Measurements from ENCODE around the gene SH3RF3. TPM values are rescaled to one million over a fixed set of nuclear protein-coding genes. Genes with fewer than 3 reads are reported as not detected.

SH3RF3 gene
- total RNA-seq, 2 experiments from 2014 or later: 1.4 TPM

DNA sequence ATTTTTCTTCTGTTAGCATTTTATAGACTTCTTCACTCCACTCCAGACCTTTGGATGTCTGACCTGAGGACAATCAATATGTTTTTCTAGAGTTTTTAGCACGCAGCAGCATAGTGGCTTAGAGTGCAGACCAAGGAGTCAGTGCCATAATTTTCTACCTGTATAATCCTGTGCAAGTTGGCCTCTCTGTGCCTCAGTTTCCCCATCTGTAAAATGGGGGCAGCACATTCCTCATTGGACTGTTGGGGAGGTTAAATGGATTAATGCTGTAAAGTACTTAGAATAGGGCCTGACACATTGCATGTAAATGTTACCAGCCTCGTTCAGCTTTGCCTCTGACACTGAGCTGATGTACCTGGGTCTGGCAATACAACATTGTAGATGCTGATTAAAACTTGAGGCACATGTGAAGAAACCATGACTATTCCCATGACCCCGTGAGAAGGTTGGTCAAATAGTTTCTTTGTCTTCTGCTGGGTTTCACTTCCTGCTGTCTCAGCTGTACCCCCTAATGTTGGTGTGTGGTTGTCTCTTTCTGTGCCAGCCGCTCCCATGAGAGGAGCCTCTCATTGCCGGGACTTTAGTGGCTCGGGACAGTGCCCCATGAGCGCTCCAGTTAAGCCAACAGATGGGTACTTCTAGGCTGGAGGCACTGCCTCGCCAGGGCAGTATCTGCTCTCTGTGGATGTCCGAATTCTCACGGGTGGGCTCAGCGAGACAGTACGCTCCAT lies 125.3 kb downstream of the SH3RF3 start:
- DNase-seq (no peak), ATAC-seq (no peak)
- Mint-ChIP-seq H3K27ac (no peak overlapping the region), H3K36me3 (ENCODE audit: low read depth) (no peaks in the 10 kb centered on the region), H3K4me3 (no peak overlapping the region), H3K4me1 (no peaks in the 10 kb centered on the region), H3K9me3 (ENCODE audit: low read depth) (no peaks in the 10 kb centered on the region), H3K27me3 (no peaks in the 10 kb centered on the region)
- intact Hi-C loops (cut with DNase I, micrococcal nuclease): loop anchor here in 1 of 2 experiments (5.0 kb wide), 1 partner anchor 282 kb away; no protein-coding TSS in a partner anchor
- ChIA-PET CTCF (interaction anchor here (0.7 kb wide), 1 partner anchor 251 kb away, joined by 3 read pairs; no protein-coding TSS in a partner anchor), POLR2A (no interaction called here)

- ATAC-seq: no peak
- ChIA-PET POLR2A (no interaction called here), CTCF (no interaction called here)
- Mint-ChIP-seq H3K4me1 (no peaks in the 10 kb centered on the region), H3K36me3 (ENCODE audit: low read depth) (no peaks in the 10 kb centered on the region), H3K27ac (no peak overlapping the region), H3K27me3 (no peaks in the 10 kb centered on the region), H3K9me3 (ENCODE audit: low read depth) (no peaks in the 10 kb centered on the region), H3K4me3 (no peak overlapping the region)
- no peak for DNase-seq
- intact Hi-C loops (cut with DNase I, micrococcal nuclease): no loop called here
Observed at GRCh38 chr2:109255654-109256053, 126.6 kb downstream of the SH3RF3 start.

GRCh38 chr2:109256111-109256510 lies 127.1 kb downstream of the SH3RF3 start:
- ChIA-PET POLR2A (no interaction called here), CTCF (interaction anchor here (1.2 kb wide), 1 partner anchor 11 kb away, joined by 4 read pairs; no protein-coding TSS in a partner anchor)
- Mint-ChIP-seq H3K27me3 (no peaks in the 10 kb centered on the region), H3K4me3 (no peak overlapping the region), H3K4me1 (no peaks in the 10 kb centered on the region), H3K36me3 (ENCODE audit: low read depth) (no peaks in the 10 kb centered on the region), H3K27ac (no peak overlapping the region), H3K9me3 (ENCODE audit: low read depth) (no peaks in the 10 kb centered on the region)
- DNase-seq: no peak
- intact Hi-C loops (cut with DNase I, micrococcal nuclease): no loop called here
- no peak for ATAC-seq

DNA sequence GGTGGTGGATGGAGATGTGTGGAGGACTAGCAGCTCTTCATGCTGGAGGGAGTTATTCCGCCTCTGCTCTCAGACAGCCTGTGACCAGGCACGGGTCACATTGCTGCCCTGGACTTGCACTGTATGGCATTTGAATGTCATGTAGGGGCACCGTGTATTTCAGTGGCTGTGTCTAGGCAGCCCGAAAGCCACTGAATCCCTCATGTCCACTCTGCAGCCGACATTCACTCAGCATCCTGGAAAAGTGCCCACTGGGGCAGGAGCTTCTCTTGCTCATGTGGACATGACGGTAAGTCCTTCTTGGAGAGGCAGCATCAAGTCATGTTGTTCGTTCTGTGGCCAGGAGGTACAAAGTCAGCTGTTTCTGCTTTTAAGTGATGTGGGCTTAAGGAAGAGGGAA lies 127.9 kb downstream of the SH3RF3 start:
- Mint-ChIP-seq H3K36me3 (ENCODE audit: low read depth) (no peaks in the 10 kb centered on the region), H3K4me1 (no peaks in the 10 kb centered on the region), H3K4me3 (no peak overlapping the region), H3K27ac (no peak overlapping the region), H3K9me3 (ENCODE audit: low read depth) (no peaks in the 10 kb centered on the region), H3K27me3 (no peaks in the 10 kb centered on the region)
- intact Hi-C loops (cut with DNase I, micrococcal nuclease): no loop called here
- DNase-seq: no peak
- ChIA-PET CTCF (interaction anchor here (1.2 to 1.7 kb wide), 2 partner anchors 12 to 253 kb away, joined by 4 read pairs; no protein-coding TSS in a partner anchor), POLR2A (no interaction called here)
- no peak for ATAC-seq

GRCh38 chr2:109257653-109258052 lies 128.6 kb downstream of the SH3RF3 start:
- no peak overlapping the region for H3K27ac Mint-ChIP-seq
- intact Hi-C loops (cut with DNase I, micrococcal nuclease): no loop called here
- H3K9me3 Mint-ChIP-seq (ENCODE audit: low read depth): no peaks in the 10 kb centered on the region
- DNase-seq (no peak), ATAC-seq (no peak)
- H3K4me1 Mint-ChIP-seq: no peaks in the 10 kb centered on the region
- H3K36me3 Mint-ChIP-seq (ENCODE audit: low read depth): no peaks in the 10 kb centered on the region
- H3K4me3 Mint-ChIP-seq: no peak overlapping the region
- no peaks in the 10 kb centered on the region for H3K27me3 Mint-ChIP-seq
- ChIA-PET POLR2A (no interaction called here), CTCF (interaction anchor here (1.7 kb wide), 1 partner anchor 252 kb away, joined by 4 read pairs; no protein-coding TSS in a partner anchor)

DNA sequence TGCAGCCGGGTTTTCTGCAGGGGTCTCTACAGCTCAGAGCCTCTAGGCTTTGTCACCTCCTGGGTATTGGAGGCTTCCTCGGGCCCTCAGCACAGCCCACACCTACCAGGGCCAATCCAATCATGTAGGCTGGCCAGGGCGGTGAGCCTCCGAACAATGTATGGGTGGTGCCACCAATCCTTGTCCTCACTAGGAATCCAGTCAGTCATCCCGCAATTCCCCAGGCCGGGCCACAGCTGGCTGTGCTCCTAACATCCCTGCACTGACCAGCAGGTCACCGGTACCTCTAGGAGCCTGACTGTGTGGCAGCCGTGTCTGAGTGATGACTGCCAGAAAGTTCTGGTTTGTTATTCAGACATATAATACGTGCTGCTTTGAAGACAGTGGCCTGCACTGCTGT lies 129.4 kb downstream of the SH3RF3 start:
- Mint-ChIP-seq H3K9me3 (ENCODE audit: low read depth) (no peaks in the 10 kb centered on the region), H3K27ac (no peak overlapping the region), H3K4me1 (no peaks in the 10 kb centered on the region), H3K27me3 (no peaks in the 10 kb centered on the region), H3K4me3 (no peak overlapping the region), H3K36me3 (ENCODE audit: low read depth) (no peaks in the 10 kb centered on the region)
- DNase-seq (no peak), ATAC-seq (no peak)
- POLR2A ChIA-PET: no interaction called here
- intact Hi-C loops (cut with DNase I, micrococcal nuclease): no loop called here
- CTCF ChIA-PET: no interaction called here

- H3K27me3 Mint-ChIP-seq: no peaks in the 10 kb centered on the region
- ATAC-seq: no peak
- no peak overlapping the region for H3K4me3 Mint-ChIP-seq
- no peaks in the 10 kb centered on the region for H3K4me1 Mint-ChIP-seq
- ChIA-PET POLR2A (no interaction called here), CTCF (no interaction called here)
- H3K36me3 Mint-ChIP-seq (ENCODE audit: low read depth): no peaks in the 10 kb centered on the region
- no peak overlapping the region for H3K27ac Mint-ChIP-seq
- no peaks in the 10 kb centered on the region for H3K9me3 Mint-ChIP-seq (ENCODE audit: low read depth)
- no peak for DNase-seq
- intact Hi-C loops (cut with DNase I, micrococcal nuclease): no loop called here
Observed at GRCh38 chr2:109258905-109259540, 130.0 kb downstream of the SH3RF3 start.

DNA sequence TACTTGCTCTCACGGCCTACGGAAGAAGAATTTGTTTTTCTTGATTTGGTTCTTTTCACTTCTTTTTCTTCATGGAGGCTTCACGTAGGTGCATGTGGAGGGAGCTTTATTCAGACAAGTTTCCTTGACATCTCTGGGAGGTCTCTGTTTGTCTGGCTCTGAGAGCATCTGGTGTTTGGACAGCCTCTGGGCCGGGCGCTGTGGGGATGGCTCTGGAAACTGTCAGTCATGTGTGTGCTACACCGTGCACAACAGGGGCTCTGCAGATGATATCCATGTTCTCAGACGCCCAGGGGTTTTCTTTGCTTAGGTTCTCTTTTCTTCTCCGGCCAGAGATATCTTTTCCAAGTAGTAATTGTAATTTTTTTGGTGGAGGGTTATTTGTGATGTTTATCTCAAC lies 130.7 kb downstream of the SH3RF3 start:
- no peaks in the 10 kb centered on the region for H3K36me3 Mint-ChIP-seq (ENCODE audit: low read depth)
- H3K4me3 Mint-ChIP-seq: no peak overlapping the region
- ChIA-PET CTCF (no interaction called here), POLR2A (no interaction called here)
- ATAC-seq (no peak), DNase-seq (no peak)
- H3K9me3 Mint-ChIP-seq (ENCODE audit: low read depth): no peaks in the 10 kb centered on the region
- no peaks in the 10 kb centered on the region for H3K4me1 Mint-ChIP-seq
- intact Hi-C loops (cut with DNase I, micrococcal nuclease): no loop called here
- H3K27ac Mint-ChIP-seq: no peak overlapping the region
- no peaks in the 10 kb centered on the region for H3K27me3 Mint-ChIP-seq

DNA sequence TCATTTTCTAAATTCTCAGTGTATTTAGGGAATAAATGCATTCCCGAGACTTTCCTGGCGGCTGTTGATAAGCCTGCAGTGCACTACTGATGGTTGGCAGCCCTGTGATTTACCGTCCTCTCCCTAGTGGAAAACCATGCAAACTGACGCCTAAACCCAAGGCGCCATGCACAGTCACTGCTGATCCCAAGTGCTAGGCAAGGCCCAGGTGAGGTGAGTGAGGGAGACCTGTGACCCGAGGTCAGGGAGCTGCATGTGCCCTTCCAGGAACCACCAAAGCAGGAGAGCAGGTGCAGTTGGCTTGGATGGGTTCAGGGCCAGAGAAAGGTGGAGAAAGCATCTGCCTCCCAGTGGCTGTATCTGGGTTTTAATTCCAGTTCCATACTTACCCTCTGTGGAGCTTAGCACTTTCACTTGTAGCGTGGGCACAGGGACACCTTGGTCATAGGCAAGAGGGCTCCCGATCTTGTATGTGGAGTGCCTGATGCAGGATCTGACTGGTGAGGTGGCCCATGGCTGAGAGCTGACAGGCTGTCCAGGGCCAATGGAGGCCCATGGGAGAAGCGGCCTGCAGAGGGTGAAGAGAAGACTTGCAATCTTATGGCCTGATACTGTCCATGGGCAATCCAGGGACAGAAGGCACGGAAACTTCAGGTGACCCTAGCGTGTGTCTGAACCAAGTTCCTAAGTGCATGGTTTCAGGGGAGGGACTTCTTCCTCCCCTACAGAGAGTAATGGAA lies 131.3 kb downstream of the SH3RF3 start:
- intact Hi-C loops (cut with DNase I, micrococcal nuclease): no loop called here
- ChIA-PET CTCF (no interaction called here), POLR2A (no interaction called here)
- Mint-ChIP-seq H3K4me1 (no peaks in the 10 kb centered on the region), H3K36me3 (ENCODE audit: low read depth) (no peaks in the 10 kb centered on the region), H3K27me3 (no peaks in the 10 kb centered on the region), H3K4me3 (no peak overlapping the region), H3K27ac (no peak overlapping the region), H3K9me3 (ENCODE audit: low read depth) (no peaks in the 10 kb centered on the region)
- no peak for DNase-seq
- ATAC-seq: no peak

- intact Hi-C loops (cut with DNase I, micrococcal nuclease): no loop called here
- POLR2A ChIA-PET: no interaction called here
- peak; percentile 47 for ATAC-seq
Observed at GRCh38 chr2:109260886-109261700, 132.1 kb downstream of the SH3RF3 start.

DNA sequence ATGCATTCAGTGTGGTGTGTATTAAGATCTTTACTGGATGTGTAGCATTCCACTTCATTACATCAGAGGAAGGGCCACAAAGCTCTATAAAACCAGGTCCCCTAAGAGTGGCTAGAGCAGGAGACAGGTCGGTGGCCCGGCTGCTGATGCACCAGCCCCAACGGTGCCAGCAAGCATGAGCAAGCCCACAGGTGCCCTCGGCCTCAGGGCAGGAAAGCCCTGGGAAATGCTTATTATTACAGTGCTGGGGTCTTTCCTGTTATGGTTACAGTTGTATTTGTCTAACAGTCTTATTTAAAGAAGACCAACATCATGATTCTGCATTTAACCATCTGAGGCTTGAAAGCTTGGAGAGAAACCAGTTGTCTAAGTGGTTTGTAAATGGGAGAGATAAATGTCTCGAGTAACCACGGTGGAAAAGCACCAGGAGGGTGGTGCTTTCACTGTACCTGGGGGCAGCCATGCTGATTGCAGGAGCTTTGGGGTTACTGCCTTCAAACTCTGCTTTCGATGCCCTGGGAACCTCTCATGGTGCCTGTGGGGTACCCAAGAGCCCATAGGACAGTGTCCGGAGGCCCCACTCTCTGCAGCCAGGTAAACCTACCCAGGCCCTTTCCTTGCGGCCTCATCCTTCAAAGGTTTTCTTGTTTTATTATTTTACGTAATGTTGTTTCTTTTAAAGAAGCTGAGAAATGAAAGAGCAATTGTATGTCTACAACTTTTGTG lies 133.1 kb downstream of the SH3RF3 start:
- no peaks in the 10 kb centered on the region for H3K36me3 Mint-ChIP-seq (ENCODE audit: low read depth)
- DNase-seq: no peak
- CTCF ChIA-PET: no interaction called here
- POLR2A ChIA-PET: no interaction called here
- no peak overlapping the region for H3K27ac Mint-ChIP-seq
- no peaks in the 10 kb centered on the region for H3K27me3 Mint-ChIP-seq
- H3K4me3 Mint-ChIP-seq: no peak overlapping the region
- no peaks in the 10 kb centered on the region for H3K4me1 Mint-ChIP-seq
- intact Hi-C loops (cut with DNase I, micrococcal nuclease): no loop called here
- ATAC-seq: no peak
- no peaks in the 10 kb centered on the region for H3K9me3 Mint-ChIP-seq (ENCODE audit: low read depth)

More at GRCh38 chr2:109260886-109261700, 132.1 kb downstream of the SH3RF3 start:
- Mint-ChIP-seq H3K4me3 (no peak overlapping the region), H3K4me1 (no peaks in the 10 kb centered on the region), H3K9me3 (ENCODE audit: low read depth) (no peaks in the 10 kb centered on the region), H3K27me3 (no peaks in the 10 kb centered on the region), H3K36me3 (ENCODE audit: low read depth) (no peaks in the 10 kb centered on the region), H3K27ac (no peak overlapping the region)
- DNase-seq: no peak
- CTCF ChIA-PET: no interaction called here

Measured in activated CD4-positive, alpha-beta T cell treated with anti-CD3 and anti-CD28 coated beads for 36 hours (primary cell).